GM18498 (cell line): ENCODE results near the gene FBLN2.
"Not testable (repeated sequence)": the region's sequence is repeated elsewhere in the genome, so short reads cannot be mapped to it uniquely, and the experiment has no call there.

Experiments used
- ATAC-seq: cut with Tn5 transposase; IDR thresholded peaks from one replicate; pipeline ENCODE4 v1.9.1; 2021; ENCODE audit warnings: mild to moderate bottlenecking, moderate library complexity; ENCODE audit not compliant: unreplicated experiment

Gene FBLN2

DNA sequence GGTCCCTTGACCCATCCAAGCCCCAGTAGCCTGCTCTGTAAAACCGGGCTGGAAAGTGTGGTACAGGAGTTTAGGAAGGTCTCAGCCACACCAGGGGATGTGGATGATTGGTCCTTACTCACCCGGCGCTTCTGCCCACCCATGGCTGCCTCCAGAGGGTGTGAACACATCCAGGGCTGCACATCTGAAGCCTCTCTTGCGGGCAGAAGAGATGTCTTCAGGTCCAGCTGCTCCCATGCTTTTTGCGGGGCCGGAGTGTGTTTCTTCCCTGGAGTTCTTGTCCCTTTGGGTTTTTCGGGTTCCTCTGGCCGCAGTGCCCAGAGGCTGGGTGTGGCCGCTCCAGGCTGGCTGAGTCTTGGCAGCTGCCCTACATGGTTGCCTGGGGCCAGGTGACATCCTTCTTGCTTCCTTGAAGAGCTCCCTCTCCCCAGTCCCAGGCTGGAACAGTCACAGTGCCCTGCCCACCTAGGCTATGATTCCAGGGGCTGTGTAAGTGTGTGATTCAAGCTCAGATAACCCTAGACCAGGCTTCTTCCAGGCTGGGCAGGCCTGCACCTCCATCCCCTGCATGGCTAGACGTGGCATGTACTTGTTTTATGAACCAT, 34.9 kb upstream of the FBLN2 start:
- no peak for ATAC-seq

DNA sequence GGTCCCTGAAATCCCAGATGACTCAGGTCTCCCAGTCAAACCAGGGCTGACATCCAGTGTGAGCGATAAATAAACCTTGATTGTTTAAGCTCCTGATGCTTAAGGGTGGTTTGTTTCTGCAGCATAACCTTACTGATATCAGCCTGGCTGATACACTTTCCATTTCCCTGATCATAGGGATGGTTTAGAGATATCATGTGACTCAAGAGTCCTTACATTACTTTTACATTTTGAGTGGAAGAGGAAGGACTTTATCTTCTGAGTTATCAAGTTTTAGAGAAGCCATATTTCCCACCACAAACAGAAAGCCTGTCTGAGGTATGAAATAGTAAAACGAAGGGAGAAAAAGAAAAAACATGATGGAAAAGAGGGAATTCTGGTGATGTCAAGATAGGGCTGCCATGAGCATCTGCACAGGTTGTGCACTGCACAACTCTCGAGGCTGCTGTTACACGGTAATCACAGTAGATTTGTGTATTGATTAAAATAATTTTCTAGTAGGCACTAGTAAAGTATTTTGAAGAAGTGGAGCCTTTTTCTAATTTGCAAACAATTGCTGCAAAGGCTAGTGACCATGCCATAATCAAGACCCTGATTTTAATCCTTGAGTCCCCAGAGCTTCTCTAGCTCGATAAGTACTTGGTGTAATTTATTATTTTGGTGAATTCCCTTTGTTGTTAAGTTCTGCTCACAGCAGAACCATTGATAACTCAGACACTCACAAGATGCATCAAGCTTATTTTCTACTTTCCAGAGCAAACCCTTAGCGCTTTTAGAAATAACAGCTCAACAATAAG, 34.1 kb upstream of the FBLN2 start:
- no peak for ATAC-seq

DNA sequence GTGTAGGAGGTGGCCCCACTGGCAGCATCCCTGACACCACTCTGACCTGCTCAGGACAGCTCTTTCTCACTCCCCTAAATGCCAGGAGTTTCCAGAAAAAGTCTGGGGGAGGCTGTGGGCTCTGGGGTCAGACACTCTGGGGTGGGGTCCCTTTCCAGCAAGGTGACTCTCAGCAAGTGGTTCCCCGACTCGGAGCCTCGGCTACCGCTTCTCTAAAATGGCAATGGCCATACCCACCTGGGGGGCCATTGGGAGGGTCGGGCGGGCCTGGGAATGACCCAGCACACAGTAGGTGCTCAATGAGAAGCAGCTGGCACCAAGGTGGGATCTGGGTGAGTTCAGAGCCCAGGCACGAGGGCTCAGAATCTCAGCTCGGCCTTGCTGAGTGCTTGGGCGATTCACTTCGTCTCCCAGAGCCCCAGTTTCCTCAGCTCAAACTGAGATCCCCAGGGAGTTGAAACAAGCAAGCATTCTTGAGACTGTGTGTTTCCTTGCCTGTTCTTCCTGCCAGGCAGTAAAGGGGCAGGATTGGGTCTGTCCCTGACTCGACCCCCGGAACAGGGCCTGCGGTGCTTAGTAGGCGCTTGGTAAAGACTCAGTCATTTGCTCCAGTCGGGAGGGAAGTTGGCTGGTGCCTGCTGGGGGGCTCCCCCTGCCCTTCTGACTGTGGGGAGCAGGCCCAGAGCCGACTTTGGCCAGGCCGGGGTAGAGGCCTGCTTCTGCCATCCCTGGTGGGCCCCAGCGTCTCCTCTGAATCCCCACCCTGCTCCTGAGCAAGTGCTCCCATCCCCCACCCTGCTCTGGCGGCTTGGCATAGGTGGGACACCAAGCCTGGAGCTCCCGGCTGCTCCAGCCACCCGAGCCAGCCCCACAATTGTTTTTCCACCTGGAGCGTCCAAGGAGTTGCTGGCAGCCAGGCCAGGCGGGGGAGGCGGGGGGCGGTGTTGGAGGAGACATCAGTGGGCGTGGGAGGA, 32.9 kb upstream of the FBLN2 start:
- ATAC-seq = no peak

DNA sequence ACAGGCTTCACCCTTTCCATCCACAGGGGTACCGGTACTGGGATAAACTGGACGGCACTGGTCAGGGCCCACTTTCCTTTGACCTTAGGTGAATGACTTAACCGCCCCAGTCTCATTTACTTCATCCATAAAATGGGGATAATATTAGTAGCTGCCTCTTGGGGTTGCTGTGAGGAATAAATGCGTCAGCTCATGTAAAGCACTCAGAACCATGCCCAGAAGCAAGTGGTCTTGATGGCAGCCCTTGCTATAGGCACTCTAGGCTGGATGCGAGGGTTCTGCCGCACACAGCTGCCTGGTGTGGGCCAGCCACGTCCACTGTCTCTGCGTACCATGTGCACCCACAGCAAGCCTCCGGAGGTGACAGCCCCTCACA, 32.2 kb upstream of the FBLN2 start:
- no peak for ATAC-seq

DNA sequence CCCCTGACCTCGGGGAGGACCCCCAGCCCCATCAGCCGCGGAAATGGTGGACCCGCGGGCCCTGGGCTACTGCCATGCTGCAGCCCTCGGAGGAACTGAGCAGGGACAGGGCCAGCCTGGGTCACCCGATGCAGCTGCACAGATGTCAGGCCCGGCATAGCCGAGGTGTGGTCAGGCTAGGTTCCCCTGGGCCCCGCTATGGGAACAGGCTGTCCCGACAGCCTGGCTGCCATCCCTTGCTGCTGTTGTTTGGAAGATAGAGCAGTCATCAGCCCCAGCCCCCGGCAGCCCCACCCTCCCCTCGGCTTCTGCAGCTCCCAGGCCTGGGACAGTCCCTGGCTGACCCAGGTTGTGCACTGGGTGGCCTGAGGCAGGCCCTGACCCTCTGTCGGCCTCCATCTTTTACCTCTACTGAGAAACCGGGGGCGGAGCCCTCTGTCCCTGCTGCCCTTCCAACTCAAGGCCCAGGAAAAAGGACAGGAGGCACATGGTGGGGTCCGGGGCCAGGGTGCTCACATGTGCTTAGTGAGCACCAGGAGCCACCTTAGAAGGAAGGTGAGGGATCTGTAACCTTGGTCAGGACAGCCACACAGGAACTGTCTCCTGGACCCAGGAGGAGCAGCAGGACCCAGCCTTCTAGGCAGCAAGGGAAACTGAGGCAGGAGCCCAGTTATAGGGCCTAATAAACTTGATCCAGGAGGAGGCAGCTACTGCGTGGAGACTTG, 31.5 kb upstream of the FBLN2 start:
- ATAC-seq = no peak

DNA sequence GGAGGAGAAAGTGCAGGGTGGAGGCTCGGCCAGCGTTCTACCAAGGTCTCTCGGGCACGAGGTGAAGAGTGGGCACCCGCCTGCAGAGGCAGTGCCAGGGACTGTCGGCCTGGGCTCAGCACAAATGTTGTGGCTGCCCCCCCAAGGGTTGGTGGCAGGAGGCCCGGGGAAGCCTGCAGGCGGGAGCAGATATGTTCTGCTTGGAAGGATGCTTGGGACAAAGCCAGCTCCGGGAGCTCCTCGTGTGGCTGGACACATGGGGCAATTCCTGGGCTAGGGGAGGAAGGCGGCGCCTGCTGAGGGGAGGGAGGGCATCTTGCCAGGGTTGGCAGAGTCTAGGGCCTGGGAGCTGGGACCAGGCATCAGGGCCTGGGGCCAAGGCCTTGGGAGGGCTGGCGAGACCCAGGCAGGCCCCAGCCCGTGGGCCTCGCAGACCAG, 30.4 kb upstream of the FBLN2 start:
- ATAC-seq = no peak

DNA sequence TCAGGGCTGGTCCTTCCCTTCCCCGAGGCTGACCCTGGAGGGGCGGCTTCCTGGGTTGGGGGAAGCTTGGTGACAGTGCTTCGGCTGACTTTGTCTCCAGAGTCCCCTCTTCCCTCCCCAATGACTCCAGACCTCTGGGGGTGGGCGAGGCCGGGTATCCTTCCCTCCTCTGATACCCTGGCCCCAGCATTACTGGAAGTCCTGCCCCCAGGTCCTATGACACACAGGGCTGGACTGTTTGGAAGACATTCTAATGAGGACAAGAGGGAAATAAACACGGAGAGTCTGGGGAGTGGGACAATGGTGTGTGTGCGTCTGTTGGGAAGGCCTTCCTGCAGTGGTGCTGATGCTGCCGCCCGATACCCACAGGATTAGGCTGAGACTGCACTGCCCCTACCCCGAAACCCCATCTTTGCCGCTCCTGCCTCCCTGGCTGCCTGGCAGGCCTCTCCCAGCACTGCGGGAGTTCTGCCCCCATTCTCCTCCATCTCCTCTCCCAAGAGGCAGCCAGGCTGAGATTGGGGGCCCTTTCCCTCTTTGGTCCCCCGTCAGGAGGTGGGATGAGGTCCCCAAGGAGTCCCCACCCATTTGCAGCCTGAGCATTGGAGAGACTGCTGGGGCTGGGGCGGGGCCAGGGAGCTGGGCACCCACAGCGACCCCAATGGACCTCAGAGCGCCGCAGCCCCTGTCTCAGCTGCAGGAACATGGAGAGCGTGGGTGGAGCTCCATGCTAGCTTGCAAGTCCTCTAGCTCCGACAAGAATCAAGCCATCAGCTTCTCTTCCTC, 29.7 kb upstream of the FBLN2 start:
- no peak for ATAC-seq

DNA sequence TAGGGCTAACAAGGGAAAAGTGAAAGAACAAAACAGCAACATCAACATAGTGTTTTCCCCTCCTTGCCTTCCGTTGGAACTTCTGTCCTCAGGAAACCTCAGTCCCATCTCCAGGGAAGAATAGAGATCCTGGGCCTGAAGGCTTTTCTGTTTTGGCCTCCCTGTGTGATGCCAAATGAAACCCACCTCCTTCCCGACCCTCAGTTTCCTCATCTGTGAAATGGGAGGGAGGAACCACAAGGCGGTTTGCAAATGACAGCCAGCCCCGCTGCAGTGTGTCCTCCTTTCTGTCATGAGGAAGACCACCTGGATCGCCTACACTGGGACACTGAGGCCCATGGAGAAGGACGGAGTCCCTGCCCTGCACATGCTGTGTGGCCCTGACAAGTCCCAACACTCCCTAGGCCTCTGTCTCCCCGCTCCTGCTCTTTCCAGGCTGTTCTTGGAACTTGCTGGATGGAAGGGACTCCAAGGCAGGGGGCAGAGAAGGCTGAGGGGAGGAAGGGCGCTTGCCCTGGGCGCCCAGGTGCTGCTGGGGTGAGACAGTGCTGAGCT, 28.5 kb upstream of the FBLN2 start:
- no peak for ATAC-seq

DNA sequence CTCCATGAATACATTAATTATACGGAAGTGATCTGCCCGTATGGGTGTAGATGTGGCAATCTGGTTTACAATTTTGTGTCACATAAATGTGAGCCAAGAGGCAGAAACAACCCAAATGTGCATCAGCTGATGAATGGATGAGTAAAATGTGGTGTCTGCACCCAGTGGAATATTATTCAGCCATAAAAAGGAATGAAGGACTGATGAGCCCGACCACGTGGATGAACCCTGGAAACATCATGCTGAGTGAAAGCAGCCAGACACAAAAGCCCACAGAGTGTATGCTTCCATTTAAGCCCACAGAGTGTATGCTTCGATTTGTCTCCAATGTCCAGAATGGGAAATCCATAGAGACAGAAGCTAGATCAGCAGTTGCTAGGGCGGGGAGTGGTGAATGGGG, 27.6 kb upstream of the FBLN2 start:
- ATAC-seq = no peak

DNA sequence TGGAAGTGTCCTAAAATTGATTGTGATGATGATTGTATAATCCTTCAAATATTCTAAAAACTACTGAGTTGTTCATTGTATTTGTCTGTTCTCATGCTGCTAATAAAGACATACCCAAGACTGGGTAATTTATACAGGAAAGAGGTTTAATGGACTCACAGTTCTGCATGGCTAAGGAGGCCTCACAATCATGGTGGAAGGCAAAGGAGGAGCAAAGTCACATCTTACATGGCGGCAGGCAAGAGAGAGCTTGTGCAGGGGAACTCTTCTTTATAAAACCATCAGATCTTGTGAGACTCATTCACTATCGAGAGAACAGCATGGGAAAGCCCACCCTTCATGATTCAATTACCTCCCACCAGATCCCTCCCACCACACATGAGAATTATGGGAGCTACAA, 27.2 kb upstream of the FBLN2 start:
- ATAC-seq = not testable (repeated sequence)

DNA sequence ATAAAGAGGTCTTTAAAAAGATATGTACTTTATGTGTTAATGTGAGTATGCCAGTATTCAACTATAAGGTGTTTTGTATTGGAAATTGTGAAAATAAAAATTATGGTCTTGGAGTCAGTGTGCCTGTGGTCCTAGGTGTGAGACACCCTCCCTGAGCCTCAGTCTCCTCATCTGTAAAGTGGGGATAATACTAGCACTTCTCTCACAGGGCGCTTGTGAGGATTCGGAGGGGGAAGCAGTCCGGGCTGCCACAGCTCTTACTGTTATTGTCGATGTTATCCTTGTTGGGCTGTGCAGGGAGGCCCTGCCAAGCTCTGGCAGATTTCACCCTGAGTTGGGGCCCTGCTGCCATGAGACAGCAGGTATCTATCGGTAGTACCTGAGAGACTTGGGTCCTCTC, 26.7 kb upstream of the FBLN2 start:
- ATAC-seq = no peak

DNA sequence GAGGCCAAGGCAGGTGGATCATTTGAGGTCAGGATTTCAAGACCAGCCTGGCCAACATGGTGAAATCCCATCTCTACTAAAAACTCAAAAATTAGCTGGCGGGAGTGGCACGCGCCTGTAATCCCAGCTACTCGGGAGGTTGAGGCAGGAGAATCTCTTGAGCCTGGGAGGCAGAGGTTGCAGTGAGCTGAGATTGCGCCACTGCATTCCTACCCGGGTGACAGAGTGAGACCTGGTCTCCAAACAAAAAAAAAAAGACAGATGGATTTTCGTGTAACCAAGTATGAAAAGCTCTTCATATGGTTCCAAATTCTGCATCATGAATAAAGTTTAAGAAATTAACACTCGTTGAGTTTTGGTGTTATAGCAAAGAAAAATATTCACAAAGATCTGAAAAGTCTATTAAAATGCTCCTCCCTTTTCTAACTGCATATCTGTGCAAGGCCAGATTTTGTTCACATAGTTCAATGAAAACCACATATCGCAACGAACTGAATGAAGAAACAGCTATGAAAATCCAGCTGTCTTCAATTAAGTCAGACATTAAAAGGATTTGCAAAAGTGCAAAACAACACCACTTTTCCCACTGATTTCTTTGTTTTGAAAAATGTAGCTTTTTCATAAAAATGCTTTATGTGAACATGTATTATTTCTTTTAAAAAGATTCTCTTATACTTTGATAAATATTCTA, 23.8 kb upstream of the FBLN2 start:
- no peak for ATAC-seq

DNA sequence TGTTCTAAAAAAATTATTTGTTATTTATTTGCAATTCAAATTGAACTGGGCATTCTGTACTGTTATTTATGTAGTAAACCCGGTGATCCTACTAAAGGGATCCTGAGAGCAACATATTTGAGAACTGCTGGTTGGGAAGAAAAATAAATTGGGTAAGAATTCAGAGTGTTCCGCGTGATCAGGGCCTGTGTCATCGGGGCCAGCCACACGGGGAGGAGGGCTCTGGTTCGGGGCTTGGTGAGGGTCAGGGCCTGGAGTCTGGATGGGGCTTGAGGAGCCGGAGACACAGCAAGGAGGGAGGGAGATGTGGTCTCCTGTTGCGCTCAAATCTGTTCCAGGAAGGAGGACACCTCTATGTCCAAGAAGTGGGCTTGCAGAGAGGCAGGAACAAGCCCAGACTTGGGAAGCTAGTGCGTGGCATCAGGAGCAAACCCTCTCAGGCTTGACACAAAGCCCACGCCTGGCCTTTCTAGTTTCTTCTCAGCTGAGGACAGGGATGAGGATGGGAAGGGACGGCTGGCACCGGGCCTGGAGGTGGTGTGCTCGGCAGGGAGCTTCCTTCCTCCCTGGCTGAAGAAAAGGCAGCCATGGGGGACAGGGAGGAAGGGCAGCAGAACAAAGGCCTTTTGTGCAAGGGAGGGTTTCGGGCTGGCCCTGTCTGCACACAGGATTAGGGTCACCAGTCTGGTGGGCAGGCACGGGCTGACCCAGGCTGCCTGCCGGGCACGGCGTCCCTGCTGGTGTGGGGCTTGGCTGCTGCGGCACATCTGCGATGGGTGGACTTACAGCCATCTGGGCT, 22.9 kb upstream of the FBLN2 start:
- ATAC-seq = no peak

DNA sequence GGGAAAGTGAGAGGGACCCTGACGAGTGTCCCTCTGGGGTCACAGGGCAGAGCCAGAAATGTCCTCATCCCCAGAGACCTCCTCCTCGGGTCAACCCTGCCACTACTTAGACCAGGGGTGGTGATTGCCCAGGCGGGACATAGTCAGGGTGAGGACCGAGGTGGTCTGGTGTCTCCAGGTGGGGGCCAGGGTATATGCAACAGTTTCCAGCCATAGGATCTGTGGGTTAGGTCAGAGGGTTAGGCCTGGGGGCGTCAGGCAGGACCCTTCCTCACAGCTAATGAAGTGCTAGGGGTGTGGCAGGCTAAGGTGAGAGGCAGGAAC, 22.3 kb upstream of the FBLN2 start:
- ATAC-seq = no peak

DNA sequence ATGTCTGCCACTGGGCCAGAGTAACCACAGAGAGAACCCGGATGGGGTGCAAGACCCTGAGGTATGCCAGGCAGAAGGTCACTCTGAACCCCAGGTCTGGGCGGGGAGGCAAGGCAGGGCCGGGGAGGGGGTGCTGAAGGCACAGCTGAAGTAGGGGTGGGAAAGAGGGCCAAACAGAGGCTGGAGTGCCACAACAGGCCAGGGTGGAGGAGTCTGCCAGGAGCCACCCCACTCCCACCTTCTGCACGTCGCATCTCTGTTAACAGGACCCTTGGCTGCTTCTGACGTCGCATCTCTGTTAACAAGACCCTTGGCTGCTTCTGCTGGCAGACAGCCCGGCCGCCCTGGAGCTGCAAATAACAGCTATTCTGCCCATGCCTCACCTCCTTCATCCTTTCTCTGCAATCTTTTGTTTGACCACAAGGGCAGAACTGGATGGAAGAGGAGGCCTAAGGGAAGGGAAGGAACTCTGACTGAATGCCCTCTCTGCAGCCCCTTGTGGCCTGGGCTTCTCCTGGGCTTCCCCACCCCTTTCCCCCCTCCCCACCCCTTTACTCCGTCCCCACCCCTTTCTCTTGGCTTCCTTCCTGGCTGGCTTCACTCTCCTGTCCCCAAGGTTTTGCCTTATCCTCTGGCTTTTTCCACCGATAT, 20.6 kb upstream of the FBLN2 start:
- ATAC-seq = no peak

DNA sequence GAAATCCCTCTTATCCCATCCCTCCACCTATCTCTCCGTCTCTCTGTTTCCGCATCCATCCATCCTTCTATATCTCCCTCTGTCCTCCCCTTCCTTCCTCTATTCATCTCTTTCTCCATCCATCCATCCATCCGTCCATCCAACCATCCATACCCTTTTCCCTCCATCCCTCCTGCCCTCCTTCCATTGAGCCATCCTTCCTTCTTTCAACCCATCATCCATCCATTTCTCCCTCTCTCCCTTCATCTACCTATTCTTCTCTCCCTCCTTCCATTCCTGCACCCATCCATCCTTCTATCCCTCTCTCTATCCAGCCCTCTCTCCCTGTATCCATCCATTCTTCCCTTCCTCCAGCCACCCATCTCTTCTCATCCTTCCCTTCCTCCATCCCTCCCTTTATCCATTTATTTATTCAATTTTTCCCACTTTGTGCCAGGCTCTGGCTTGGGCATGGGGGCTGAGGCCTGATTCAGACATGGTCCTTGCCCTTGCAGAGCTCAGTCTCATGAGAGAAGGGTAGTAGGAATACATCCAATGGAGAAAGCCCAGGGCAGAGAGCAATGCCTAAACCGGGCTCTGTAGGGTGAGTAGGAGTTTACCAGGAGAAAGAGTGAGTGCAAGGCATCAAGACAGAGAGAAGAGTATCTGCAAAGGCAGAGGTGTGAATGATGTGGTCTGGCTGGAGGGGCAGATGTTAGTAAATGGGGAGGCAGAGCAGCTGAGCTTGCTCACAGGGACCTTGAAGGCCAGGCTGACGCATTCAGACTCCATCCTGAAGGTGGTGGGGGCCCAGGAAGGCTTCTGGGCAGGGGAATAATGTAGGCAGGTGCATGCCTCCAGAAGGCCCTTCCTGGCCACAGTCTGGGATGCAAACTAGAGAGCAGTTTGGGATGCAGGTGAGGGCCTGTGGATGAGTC, 19.5 kb upstream of the FBLN2 start:
- ATAC-seq = no peak
